ENCODE results near the gene PLIN1. TPM values are rescaled to one million over a fixed set of nuclear protein-coding genes. Genes with fewer than 3 reads are reported as not detected.
A peak's percentile ranks its signal among the peaks of the same experiment; 100 is the strongest.

Gene PLIN1
- total and polyA plus RNA-seq, 2 donors = 0.05 to 1.0 TPM

DNA sequence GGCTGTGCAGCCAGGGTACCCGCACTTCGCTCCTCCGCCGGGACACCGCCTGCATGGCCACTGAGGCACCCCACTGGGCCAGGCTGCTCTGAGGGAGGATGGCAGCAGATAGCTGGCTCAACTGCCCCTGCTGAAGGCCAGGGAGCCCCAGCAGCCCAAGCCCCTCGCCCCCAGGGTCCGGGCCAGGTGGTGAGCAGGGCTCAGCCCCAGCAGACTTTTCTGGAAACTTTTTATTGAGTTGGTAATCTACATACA is 11.5 kb downstream of the PLIN1 start:
- WGBS = 95% methylated on average over 7 of the region's 7 CpGs
- DNase-seq (ENCODE audit: low read depth in 6 of 9, low spot score in 9 of 9) = no peak
- H3K9me3 ChIP-seq (ENCODE audit: control insufficient read depth in 2 of 2, insufficient read depth in 1 of 2, low read length in 1 of 2) = no peaks in the 10 kb centered on the region

DNA sequence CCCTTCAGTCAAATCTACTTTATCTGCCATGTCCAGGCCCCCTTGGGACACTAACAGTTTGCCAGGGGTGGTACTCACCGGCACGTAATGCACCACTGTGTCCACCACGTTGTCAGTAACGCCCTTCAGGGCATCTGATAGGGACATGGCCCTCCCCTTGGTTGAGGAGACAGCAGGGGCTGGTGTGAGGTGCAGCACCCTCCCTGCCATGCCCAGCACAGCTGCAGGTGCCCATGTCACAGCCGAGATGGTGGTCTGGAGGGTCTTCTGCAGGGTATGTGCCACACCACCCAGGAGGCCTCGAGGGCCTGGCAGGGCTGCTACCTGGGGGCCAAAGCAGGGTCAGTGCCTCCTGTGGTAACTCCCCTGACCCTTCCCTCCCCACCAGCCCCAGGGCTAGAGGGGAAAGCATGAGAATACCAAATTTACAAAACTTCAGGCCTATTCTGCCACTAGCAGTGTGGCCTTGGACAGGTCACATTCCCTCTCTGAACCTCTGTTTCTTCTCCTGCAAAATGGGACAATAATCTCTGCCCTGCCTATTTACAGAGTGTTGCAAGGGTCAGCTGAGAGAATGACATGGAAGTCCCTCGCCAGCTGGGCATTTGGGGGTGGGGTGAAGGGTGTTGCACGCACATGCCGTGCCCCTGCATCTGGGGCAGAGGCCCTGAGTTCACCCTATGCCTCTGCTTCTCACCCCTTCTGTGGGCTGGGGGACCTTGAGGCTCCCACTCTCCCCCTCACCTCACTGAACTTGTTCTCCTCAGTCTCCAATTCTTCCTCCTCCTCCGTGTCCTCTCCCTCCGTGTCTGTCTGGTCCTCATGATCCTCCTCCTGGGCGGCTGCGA is 12.1 kb downstream of the PLIN1 start:
- Histone ChIP-seq H3K36me3 (ENCODE audit: control insufficient read depth in 2 of 2, insufficient read depth in 2 of 2, low read length in 1 of 2) (no peaks in the 10 kb centered on the region), H3K9me3 (ENCODE audit: control insufficient read depth in 2 of 2, insufficient read depth in 1 of 2, low read length in 1 of 2) (no peaks in the 10 kb centered on the region), H3K4me3 (ENCODE audit: low read length in 2 of 2) (no peak overlapping the region), H3K4me1 (ENCODE audit: control insufficient read depth in 2 of 2, insufficient read depth in 2 of 2, low read length in 2 of 2) (peaks cover 0 to 7% of the 10 kb centered on the region in 2 donors), H3K27ac (ENCODE audit: low read depth in 1 of 2, low read length in 1 of 2) (no peak overlapping the region), H3K27me3 (ENCODE audit: control insufficient read depth in 2 of 2, insufficient read depth in 1 of 2, low read length in 1 of 2) (peaks cover 23 to 49% of the 10 kb centered on the region in 2 donors)
- no peak for DNase-seq (ENCODE audit: low read depth in 6 of 9, low spot score in 9 of 9)
- WGBS = 93% methylated on average over 13 of the region's 13 CpGs

More for the DNA sequence above, 11.5 kb downstream of the PLIN1 start:
- H3K27me3 ChIP-seq (ENCODE audit: control insufficient read depth in 2 of 2, insufficient read depth in 1 of 2, low read length in 1 of 2) = peaks cover 23 to 45% of the 10 kb centered on the region in 2 donors
- H3K4me1 ChIP-seq (ENCODE audit: control insufficient read depth in 2 of 2, insufficient read depth in 2 of 2, low read length in 2 of 2) = peaks cover 0 to 7% of the 10 kb centered on the region in 2 donors
- H3K36me3 ChIP-seq (ENCODE audit: control insufficient read depth in 2 of 2, insufficient read depth in 2 of 2, low read length in 1 of 2) = no peaks in the 10 kb centered on the region
- H3K4me3 ChIP-seq (ENCODE audit: low read length in 2 of 2) = no peak overlapping the region
- no peak overlapping the region for H3K27ac ChIP-seq (ENCODE audit: low read depth in 1 of 2, low read length in 1 of 2)

- WGBS = 97% methylated on average over 8 of the region's 8 CpGs
- DNase-seq (ENCODE audit: low read depth in 6 of 9, low spot score in 9 of 9) = no peak
Observed at GRCh38 chr15:89666184-89666857, 12.8 kb downstream of the PLIN1 start.

DNA sequence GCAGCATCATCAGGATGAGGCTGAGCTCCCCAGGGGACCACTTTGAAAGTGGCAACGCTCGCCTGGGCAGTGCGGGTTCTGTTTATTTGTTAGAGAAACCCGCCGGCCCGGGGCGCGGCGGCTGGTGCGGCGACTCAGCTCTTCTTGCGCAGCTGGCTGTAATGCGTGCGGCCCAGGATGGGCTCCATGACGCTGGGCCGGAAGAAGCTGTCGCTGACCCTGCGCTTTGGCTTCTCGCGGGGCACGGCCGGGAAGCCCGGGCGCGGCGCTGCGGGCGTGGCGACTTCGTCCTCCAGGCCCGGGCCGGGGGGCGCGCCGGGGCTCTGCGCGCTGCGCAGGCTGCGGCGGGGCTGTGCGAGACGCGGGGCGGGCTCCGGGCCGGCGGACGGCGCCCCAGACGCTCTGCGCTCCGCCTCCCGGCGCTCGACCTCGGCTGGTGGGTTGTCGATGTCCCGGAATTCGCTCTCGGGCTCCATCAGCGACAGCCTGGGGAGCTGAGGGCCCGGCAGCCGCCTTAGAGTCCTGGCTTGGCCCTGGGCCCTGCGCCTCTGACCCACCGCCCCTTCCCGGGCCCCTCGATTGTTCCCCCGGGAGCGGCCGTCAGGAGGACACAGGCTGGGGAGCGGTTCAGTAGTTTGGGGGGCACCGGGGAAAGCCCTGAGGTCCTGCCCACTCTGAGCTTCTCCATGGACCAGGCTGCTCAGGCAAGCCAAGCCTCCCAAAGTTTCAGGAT is 13.6 kb downstream of the PLIN1 start:
- Histone ChIP-seq H3K36me3 (ENCODE audit: control insufficient read depth in 2 of 2, insufficient read depth in 2 of 2, low read length in 1 of 2) (no peaks in the 10 kb centered on the region), H3K27ac (ENCODE audit: low read depth in 1 of 2, low read length in 1 of 2) (peak overlapping the region in 1 of 2 donors; percentile 65), H3K4me3 (ENCODE audit: low read length in 2 of 2) (peak overlapping the region in 1 of 2 donors; percentile 41), H3K9me3 (ENCODE audit: control insufficient read depth in 2 of 2, insufficient read depth in 1 of 2, low read length in 1 of 2) (no peaks in the 10 kb centered on the region), H3K4me1 (ENCODE audit: control insufficient read depth in 2 of 2, insufficient read depth in 2 of 2, low read length in 2 of 2) (peaks cover 0 to 7% of the 10 kb centered on the region in 2 donors), H3K27me3 (ENCODE audit: control insufficient read depth in 2 of 2, insufficient read depth in 1 of 2, low read length in 1 of 2) (peaks cover 23 to 51% of the 10 kb centered on the region in 2 donors)
- DNase-seq (ENCODE audit: low read depth in 6 of 9, low spot score in 9 of 9) = no peak
- 3% methylated on average over 72 of the region's 72 CpGs for WGBS

More at GRCh38 chr15:89666184-89666857, 12.8 kb downstream of the PLIN1 start:
- Histone ChIP-seq H3K4me3 (ENCODE audit: low read length in 2 of 2) (no peak overlapping the region), H3K9me3 (ENCODE audit: control insufficient read depth in 2 of 2, insufficient read depth in 1 of 2, low read length in 1 of 2) (no peaks in the 10 kb centered on the region), H3K27me3 (ENCODE audit: control insufficient read depth in 2 of 2, insufficient read depth in 1 of 2, low read length in 1 of 2) (peaks cover 23 to 49% of the 10 kb centered on the region in 2 donors), H3K4me1 (ENCODE audit: control insufficient read depth in 2 of 2, insufficient read depth in 2 of 2, low read length in 2 of 2) (peaks cover 0 to 7% of the 10 kb centered on the region in 2 donors), H3K36me3 (ENCODE audit: control insufficient read depth in 2 of 2, insufficient read depth in 2 of 2, low read length in 1 of 2) (no peaks in the 10 kb centered on the region), H3K27ac (ENCODE audit: low read depth in 1 of 2, low read length in 1 of 2) (no peak overlapping the region)

DNA sequence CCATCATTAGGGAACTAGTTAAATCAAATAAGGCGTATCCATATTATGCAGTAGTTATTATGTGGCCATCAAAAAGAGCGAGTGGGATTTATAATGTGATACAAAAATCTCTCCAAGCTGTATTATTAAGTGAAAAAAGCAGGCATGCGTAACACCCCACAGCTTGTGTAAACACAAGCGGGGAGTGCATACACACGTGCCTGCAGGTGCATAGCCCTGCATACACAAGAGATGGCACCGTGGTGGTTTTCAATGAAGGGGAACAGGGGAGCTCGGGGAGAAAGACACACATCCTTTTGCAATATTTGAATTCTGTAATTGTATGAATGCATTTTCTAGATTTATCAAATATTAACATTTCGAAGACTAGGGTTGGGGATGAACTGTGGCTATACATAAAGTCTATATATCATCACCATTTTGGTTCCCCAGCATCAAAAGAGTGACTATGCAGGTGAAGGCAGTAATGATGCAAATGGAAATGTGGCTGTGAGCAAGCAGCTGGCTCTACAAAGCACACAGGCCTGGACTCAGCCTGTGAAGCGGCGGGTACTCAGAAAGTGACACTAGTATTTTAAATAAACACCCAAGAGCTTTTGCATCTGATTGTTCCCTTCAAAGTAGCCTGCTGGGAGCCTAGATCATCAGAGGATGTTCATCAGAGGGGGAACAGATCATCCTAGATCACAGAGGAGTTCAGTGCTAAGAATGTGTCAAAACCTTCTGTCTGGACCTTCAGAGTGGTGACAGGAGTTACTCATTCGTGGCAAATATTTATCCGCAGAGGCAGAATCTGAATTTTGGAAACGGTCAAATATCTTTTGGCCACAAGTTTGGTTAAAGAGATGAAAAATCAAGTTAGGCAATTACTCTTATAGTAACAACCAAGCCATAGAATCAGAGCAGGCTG is 14.5 kb downstream of the PLIN1 start:
- peak overlapping the region in 1 of 2 donors; percentile 41 for H3K4me3 ChIP-seq (ENCODE audit: low read length in 2 of 2)
- no peaks in the 10 kb centered on the region for H3K9me3 ChIP-seq (ENCODE audit: control insufficient read depth in 2 of 2, insufficient read depth in 1 of 2, low read length in 1 of 2)
- H3K27me3 ChIP-seq (ENCODE audit: control insufficient read depth in 2 of 2, insufficient read depth in 1 of 2, low read length in 1 of 2) = peaks cover 23 to 53% of the 10 kb centered on the region in 2 donors
- peaks cover 0 to 7% of the 10 kb centered on the region in 2 donors for H3K4me1 ChIP-seq (ENCODE audit: control insufficient read depth in 2 of 2, insufficient read depth in 2 of 2, low read length in 2 of 2)
- H3K36me3 ChIP-seq (ENCODE audit: control insufficient read depth in 2 of 2, insufficient read depth in 2 of 2, low read length in 1 of 2) = no peaks in the 10 kb centered on the region
- no peak overlapping the region for H3K27ac ChIP-seq (ENCODE audit: low read depth in 1 of 2, low read length in 1 of 2)
- no peak for DNase-seq (ENCODE audit: low read depth in 6 of 9, low spot score in 9 of 9)
- WGBS = 93% methylated on average over 13 of the region's 13 CpGs

GRCh38 chr15:89662893-89663626 is 16.1 kb downstream of the PLIN1 start:
- WGBS = 55% methylated on average over 11 of the region's 11 CpGs
- Histone ChIP-seq H3K27me3 (ENCODE audit: control insufficient read depth in 2 of 2, insufficient read depth in 1 of 2, low read length in 1 of 2) (peaks cover 23 to 50% of the 10 kb centered on the region in 2 donors), H3K9me3 (ENCODE audit: control insufficient read depth in 2 of 2, insufficient read depth in 1 of 2, low read length in 1 of 2) (no peaks in the 10 kb centered on the region), H3K4me1 (ENCODE audit: control insufficient read depth in 2 of 2, insufficient read depth in 2 of 2, low read length in 2 of 2) (peaks cover 0 to 7% of the 10 kb centered on the region in 2 donors), H3K27ac (ENCODE audit: low read depth in 1 of 2, low read length in 1 of 2) (no peak overlapping the region), H3K4me3 (ENCODE audit: low read length in 2 of 2) (no peak overlapping the region), H3K36me3 (ENCODE audit: control insufficient read depth in 2 of 2, insufficient read depth in 2 of 2, low read length in 1 of 2) (no peaks in the 10 kb centered on the region)
- no peak for DNase-seq (ENCODE audit: low read depth in 6 of 9, low spot score in 9 of 9)

- Histone ChIP-seq H3K4me1 (ENCODE audit: control insufficient read depth in 2 of 2, insufficient read depth in 2 of 2, low read length in 2 of 2) (peaks cover 0 to 5% of the 10 kb centered on the region in 2 donors), H3K27me3 (ENCODE audit: control insufficient read depth in 2 of 2, insufficient read depth in 1 of 2, low read length in 1 of 2) (peaks cover 15 to 41% of the 10 kb centered on the region in 2 donors), H3K36me3 (ENCODE audit: control insufficient read depth in 2 of 2, insufficient read depth in 2 of 2, low read length in 1 of 2) (no peaks in the 10 kb centered on the region), H3K9me3 (ENCODE audit: control insufficient read depth in 2 of 2, insufficient read depth in 1 of 2, low read length in 1 of 2) (no peaks in the 10 kb centered on the region), H3K4me3 (ENCODE audit: low read length in 2 of 2) (no peak overlapping the region), H3K27ac (ENCODE audit: low read depth in 1 of 2, low read length in 1 of 2) (no peak overlapping the region)
- DNase-seq (ENCODE audit: low read depth in 6 of 9, low spot score in 9 of 9) = no peak
- WGBS = 94% methylated on average over 2 of the region's 2 CpGs
Observed at GRCh38 chr15:89660556-89660955, 18.6 kb downstream of the PLIN1 start.

DNA sequence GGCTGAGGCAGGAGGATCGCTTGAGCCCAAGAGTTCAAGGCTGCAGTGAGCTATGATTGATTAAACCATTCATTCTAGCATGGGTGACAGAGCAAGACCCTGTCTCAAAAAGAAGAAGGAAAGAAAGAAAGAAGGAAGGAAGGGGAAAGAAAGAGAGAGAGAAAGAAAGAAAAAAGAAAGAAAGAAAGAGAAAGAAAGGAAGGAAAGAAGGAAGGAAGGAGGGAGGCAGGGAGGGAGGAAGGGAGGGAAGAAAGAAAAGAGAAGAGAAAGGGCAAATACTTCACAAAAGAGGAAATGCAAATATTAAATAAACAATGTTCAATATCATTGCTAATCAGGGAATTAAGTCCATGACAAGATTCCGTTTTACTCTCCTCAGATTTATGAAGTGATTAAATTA is 19.9 kb downstream of the PLIN1 start:
- H3K36me3 ChIP-seq (ENCODE audit: control insufficient read depth in 2 of 2, insufficient read depth in 2 of 2, low read length in 1 of 2) = no peaks in the 10 kb centered on the region
- DNase-seq (ENCODE audit: low read depth in 6 of 9, low spot score in 9 of 9) = no peak
- WGBS = 96% methylated on average over 2 of the region's 2 CpGs
- H3K4me1 ChIP-seq (ENCODE audit: control insufficient read depth in 2 of 2, insufficient read depth in 2 of 2, low read length in 2 of 2) = peaks cover 3 to 11% of the 10 kb centered on the region in 2 donors
- H3K9me3 ChIP-seq (ENCODE audit: control insufficient read depth in 2 of 2, insufficient read depth in 1 of 2, low read length in 1 of 2) = no peaks in the 10 kb centered on the region
- H3K27me3 ChIP-seq (ENCODE audit: control insufficient read depth in 2 of 2, insufficient read depth in 1 of 2, low read length in 1 of 2) = peaks cover 2 to 40% of the 10 kb centered on the region in 2 donors
- H3K4me3 ChIP-seq (ENCODE audit: low read length in 2 of 2) = no peak overlapping the region
- H3K27ac ChIP-seq (ENCODE audit: low read depth in 1 of 2, low read length in 1 of 2) = no peak overlapping the region
